Heart right ventricle (tissue), 16 donors: ENCODE data around the gene UBTF. TPM values are rescaled to one million over a fixed set of nuclear protein-coding genes. Genes with fewer than 3 reads are reported as not detected.

Experiments used
- ATAC-seq, 8 donors: fragments of 200-7000 bp; cut with Tn5 transposase; one replicate each; pipeline ENCODE4 v1.9.1; 2020; ENCODE audit warnings: mild to moderate bottlenecking in 8 of 8, moderate library complexity in 8 of 8, moderate number of reproducible peaks in 1 of 8
- DNase-seq, 2 donors: peaks; one replicate each; pipeline ENCODE4 v3.0.0-alpha.2; 2020
- H3K27ac ChIP-seq, 10 donors: fragments of 200-600 bp; sonication (generic) in 2 of 10; one replicate each; pipeline versions ENCODE4 v1.5.0 to v1.8.0; 2020 to 2022; ENCODE audit warnings: mild to moderate bottlenecking in 3 of 10
- H3K27me3 ChIP-seq, 7 donors: fragments of 200-600 bp; one replicate each; pipeline ENCODE4 v1.8.0; 2021 to 2022; ENCODE audit warnings: mild to moderate bottlenecking in 2 of 7
- H3K36me3 ChIP-seq, 9 donors: fragments of 200-600 bp; sonication (generic) in 1 of 9; one replicate each; pipeline versions ENCODE4 v1.5.0 to v1.8.0; 2020 to 2022; ENCODE audit warnings: mild to moderate bottlenecking in 2 of 9
- H3K4me1 ChIP-seq, 9 donors: fragments of 200-600 bp; sonication (generic) in 1 of 9; one replicate each; pipeline versions ENCODE4 v1.5.0 to v1.8.0; 2020 to 2022; ENCODE audit warnings: mild to moderate bottlenecking in 4 of 9
- H3K4me3 ChIP-seq, 10 donors: fragments of 200-600 bp; sonication (generic) in 2 of 10; one replicate each; pipeline versions ENCODE4 v1.5.0 to v1.8.0; 2020 to 2022; ENCODE audit warnings: mild to moderate bottlenecking in 7 of 10, moderate library complexity in 2 of 10
- H3K9me3 ChIP-seq, 11 donors: fragments of 200-600 bp in 10 of 11; sonication (generic) in 2 of 11; one replicate each; pipeline versions ENCODE4 v1.5.0 to v1.8.0; 2013 to 2022; ENCODE audit warnings: mild to moderate bottlenecking in 2 of 11, control low read depth in 1 of 11, moderate library complexity in 1 of 11
- CTCF ChIP-seq, 9 donors: fragments of 200-600 bp; sonication (generic) in 2 of 9; IDR thresholded peaks; one replicate each; pipeline versions ENCODE4 v1.5.0 to v1.8.0; 2021 to 2022; ENCODE audit warnings: antibody characterized with exemption in 9 of 9, mild to moderate bottlenecking in 5 of 9, moderate library complexity in 1 of 9
- WGBS, 2 donors: extraction: QIAGEN DNeasy Blood & Tissue Kit; methylation state at CpG; one replicate each; pipeline ENCODE4 v1.1.7; 2013; ENCODE audit warnings: inconsistent platforms in 1 of 2; 5-methylcytosine and 5-hydroxymethylcytosine counted together
- intact Hi-C, 10 donors: fragments of 100-400 bp; cut with DNase I; formaldehyde crosslinking; loops; one replicate each; pipeline versions ENCODE4 v1.11.1 to v1.14.2; 2022
- polyA plus RNA-seq, 2 donors: library from polyadenylated mRNA; stranded (reverse); fragments of 200-250 nt; gene quantifications; one replicate each; pipeline ENCODE4 v1.2.3, GENCODE V29; 2013
- total RNA-seq, 10 donors: library from RNA; stranded (reverse); fragmentation: NEBNext Ultra II Directional in 3 of 10; extraction: Animal tissue kit (Norgen Biotek cat#: 25700) in 3 of 10; gene quantifications; one replicate each; pipeline versions ENCODE4 v1.2.1 to v1.2.4, GENCODE V29; 2021 to 2023
- donor health status: Arrhythmogenic right ventricular cardiomyopathy.
- donor health status: ischemic (EF 13 %, LVEDD 7.1; RV severe dilation, severe dysfunction).
- donor health status: healthy with polysubstance abuse.
- donor health status: DM: no; HTN: yes; CAD: no.
- donor health status: DM: no; HTN: no; CAD: no.
- donor health status: ischemic (EF 25% LVEDD 6.9; RV normal size, moderate dysfunction).
- donor health status: ischemic (EF 25% LVEDD 5.7; RV mildly dilated, moderate dysfunction).
- donor health status: healthy.
- donor health status: DM: yes; HTN: yes; CAD: no.
- donor health status: Ischemic cardiomyopathy.
- donor health status: ischemic (EF 35%, LVEDD 5.7; RV mildly dilated, moderate dysfunction).
- donor health status: nonischemic (EF 11% LVEDD 7.7; RV severe dilation, severe dysfunction).
- donor health status: DM: yes; HTN: yes; CAD: no.
- donor health status: PGD.
- donor health status: ischemic (EF 29% LVEDD 5.4; RV normal size, mild dysfunction).
- donor health status: nonischemic (EF 23%, LVEDD 6.1; RV moderate dilation, normal function).

UBTF gene
- total and polyA plus RNA-seq, 12 donors, result 30.8 to 56.3 (median 40.9) TPM

GRCh38 chr17:44191369-44191768 is 28.1 kb downstream of the UBTF start:
- DNase-seq, result no peak
- TF ChIP-seq CTCF (IDR thresholded peaks at IDR 0.05), result no peak
- H3K4me1 ChIP-seq, result peaks cover 5 to 32% (median 15%) of the 10 kb centered on the region in 9 donors

GRCh38 chr17:44190481-44190880 is 29.0 kb downstream of the UBTF start:
- ATAC-seq (no peak), DNase-seq (no peak)
- intact Hi-C loops, result no loop called here
- Histone ChIP-seq H3K27me3 (no peaks in the 10 kb centered on the region), H3K27ac (no peak overlapping the region), H3K4me3 (no peak overlapping the region), H3K36me3 (peaks cover 0 to 69% (median 38%) of the 10 kb centered on the region in 9 donors), H3K4me1 (peaks cover 10 to 37% (median 22%) of the 10 kb centered on the region in 9 donors), H3K9me3 (no peaks in the 10 kb centered on the region)
- no peak for TF ChIP-seq CTCF (IDR thresholded peaks at IDR 0.05)
- WGBS, 2 donors, result 87 to 89% methylated on average over 10 of the region's 10 CpGs

More at GRCh38 chr17:44191369-44191768, 28.1 kb downstream of the UBTF start:
- WGBS, 2 donors, result 64 to 72% methylated on average over 5 of the region's 5 CpGs
- Histone ChIP-seq H3K27ac (no peak overlapping the region), H3K27me3 (no peaks in the 10 kb centered on the region), H3K36me3 (peaks cover 0 to 78% (median 38%) of the 10 kb centered on the region in 9 donors), H3K9me3 (no peaks in the 10 kb centered on the region), H3K4me3 (no peak overlapping the region)
- intact Hi-C loops, result no loop called here
- ATAC-seq, result no peak

GRCh38 chr17:44188576-44189403 is 30.7 kb downstream of the UBTF start:
- Histone ChIP-seq H3K27me3 (no peaks in the 10 kb centered on the region), H3K4me3 (peak overlapping the region in 1 of 10 donors; percentile 87), H3K36me3 (peaks cover 0 to 58% (median 22%) of the 10 kb centered on the region in 9 donors), H3K4me1 (peaks cover 11 to 53% (median 27%) of the 10 kb centered on the region in 9 donors), H3K27ac (peak overlapping the region in 2 of 10 donors; percentile 97 to 98), H3K9me3 (no peaks in the 10 kb centered on the region)
- intact Hi-C loops, result no loop called here
- WGBS, 2 donors, result 88 to 94% methylated on average over 12 of the region's 12 CpGs
- DNase-seq, result no peak
- TF ChIP-seq CTCF (IDR thresholded peaks at IDR 0.05), result no peak
- ATAC-seq, result no peak

- WGBS, 2 donors, result 2% methylated on average over 32 of the region's 32 CpGs
- Histone ChIP-seq H3K4me1 (peaks cover 11 to 46% (median 27%) of the 10 kb centered on the region in 9 donors), H3K9me3 (no peaks in the 10 kb centered on the region), H3K27me3 (no peaks in the 10 kb centered on the region), H3K36me3 (peaks cover 0 to 51% (median 19%) of the 10 kb centered on the region in 9 donors), H3K27ac (peak overlapping the region; percentile 87 to 99 (median 96)), H3K4me3 (peak overlapping the region; percentile 78 to 95 (median 88))
- ATAC-seq (peak; percentile 62 to 84 (median 79)), DNase-seq (no peak)
- intact Hi-C loops, result loop anchor here in 2 of 10 donors (1.0 to 2.0 kb wide), 2 partner anchors 12 to 31 kb away; partner anchors contain the start of genes ATXN7L3 (in 1 of the 2) and UBTF (in 1 of the 2)
- no peak for TF ChIP-seq CTCF (IDR thresholded peaks at IDR 0.05)
These were observed 32.2 kb downstream of the UBTF start for GRCh38 chr17:44187131-44187899.
